Adrenal gland (tissue), 5 donors: ENCODE data around the gene PSPC1.

Experiments
- POLR2A ChIP-seq, 2 donors: fragments of 450-650 bp; IDR thresholded peaks; one replicate each; pipeline ENCODE4 v1.6.1; 2017; ENCODE audit warnings: antibody characterized with exemption in 2 of 2, mild to moderate bottlenecking in 2 of 2, moderate library complexity in 1 of 2
- TF ChIP-seq, protein P1 (sequence below), 6 experiments: fragments of 450-650 bp in 4 of 6; fragments of 200-600 bp in 2 of 6; sonication (generic) in 1 of 6; IDR thresholded peaks; 1 replicate in 5 of 6; 2 replicates in 1 of 6; pipeline versions ENCODE4 v1.5.1 to v1.8.0; 2016 to 2021; ENCODE audit warnings: antibody characterized with exemption in 6 of 6, mild to moderate bottlenecking in 2 of 6, moderate library complexity in 1 of 6
- donor health status: DM: no; HTN: no; CAD: no.

DNA sequence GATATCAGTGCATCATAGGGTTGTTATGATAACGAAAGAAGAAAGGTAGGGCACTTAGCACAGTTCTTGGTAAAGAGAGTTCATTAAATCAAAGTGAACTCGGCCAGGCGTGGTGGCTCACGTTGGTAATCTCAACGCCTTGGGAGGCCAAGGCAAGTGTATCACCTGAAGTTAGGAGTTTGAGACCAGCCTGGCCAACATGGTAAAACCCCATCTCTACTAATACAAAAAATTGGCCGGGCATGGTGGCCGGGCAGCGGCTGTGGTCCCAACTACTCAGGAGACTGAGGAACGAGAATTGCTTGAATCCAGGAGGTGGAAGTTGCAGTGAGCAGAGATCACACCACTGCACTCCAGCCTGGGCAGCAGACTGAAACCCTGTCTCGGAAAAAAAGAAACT is 19.1 kb downstream of the PSPC1 start:
- no peak for TF ChIP-seq POLR2A (IDR thresholded peaks at IDR 0.05)
- TF ChIP-seq, protein P1, sequence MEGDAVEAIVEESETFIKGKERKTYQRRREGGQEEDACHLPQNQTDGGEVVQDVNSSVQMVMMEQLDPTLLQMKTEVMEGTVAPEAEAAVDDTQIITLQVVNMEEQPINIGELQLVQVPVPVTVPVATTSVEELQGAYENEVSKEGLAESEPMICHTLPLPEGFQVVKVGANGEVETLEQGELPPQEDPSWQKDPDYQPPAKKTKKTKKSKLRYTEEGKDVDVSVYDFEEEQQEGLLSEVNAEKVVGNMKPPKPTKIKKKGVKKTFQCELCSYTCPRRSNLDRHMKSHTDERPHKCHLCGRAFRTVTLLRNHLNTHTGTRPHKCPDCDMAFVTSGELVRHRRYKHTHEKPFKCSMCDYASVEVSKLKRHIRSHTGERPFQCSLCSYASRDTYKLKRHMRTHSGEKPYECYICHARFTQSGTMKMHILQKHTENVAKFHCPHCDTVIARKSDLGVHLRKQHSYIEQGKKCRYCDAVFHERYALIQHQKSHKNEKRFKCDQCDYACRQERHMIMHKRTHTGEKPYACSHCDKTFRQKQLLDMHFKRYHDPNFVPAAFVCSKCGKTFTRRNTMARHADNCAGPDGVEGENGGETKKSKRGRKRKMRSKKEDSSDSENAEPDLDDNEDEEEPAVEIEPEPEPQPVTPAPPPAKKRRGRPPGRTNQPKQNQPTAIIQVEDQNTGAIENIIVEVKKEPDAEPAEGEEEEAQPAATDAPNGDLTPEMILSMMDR (IDR thresholded peaks at IDR 0.05): no peak
